ENCODE measurements around the gene MMP8.

MMP8 gene

GRCh38 chr11:102722821-102723220, 1.9 kb downstream of the MMP8 start:
- no peak for DNase-seq

GRCh38 chr11:102719620-102720277, 5.0 kb downstream of the MMP8 start:
- no peak for DNase-seq

GRCh38 chr11:102717280-102717679, 7.5 kb downstream of the MMP8 start:
- DNase-seq = no peak

- DNase-seq = no peak
These were observed 8.2 kb downstream of the MMP8 start for GRCh38 chr11:102716527-102716926.

DNA sequence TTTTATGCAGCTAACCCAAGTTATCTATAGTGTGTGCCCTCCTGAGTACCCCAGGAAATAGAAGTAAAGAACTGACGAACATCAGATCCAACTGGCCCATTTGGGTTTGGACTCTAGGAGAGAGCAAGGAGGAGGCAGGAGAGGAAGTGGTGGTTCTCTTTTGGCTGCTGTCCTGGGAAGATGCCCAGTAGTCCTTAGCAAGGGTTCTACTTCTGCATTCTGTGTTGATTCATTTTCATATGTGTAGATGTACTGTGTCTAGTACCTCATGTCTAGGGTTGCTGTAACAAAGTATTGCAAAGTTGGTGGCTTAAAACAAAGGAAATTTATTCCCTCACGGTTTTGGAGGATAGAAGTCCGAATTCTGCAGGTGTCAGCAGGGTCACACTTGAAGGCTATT, 12.6 kb downstream of the MMP8 start:
- DNase-seq = no peak

DNA sequence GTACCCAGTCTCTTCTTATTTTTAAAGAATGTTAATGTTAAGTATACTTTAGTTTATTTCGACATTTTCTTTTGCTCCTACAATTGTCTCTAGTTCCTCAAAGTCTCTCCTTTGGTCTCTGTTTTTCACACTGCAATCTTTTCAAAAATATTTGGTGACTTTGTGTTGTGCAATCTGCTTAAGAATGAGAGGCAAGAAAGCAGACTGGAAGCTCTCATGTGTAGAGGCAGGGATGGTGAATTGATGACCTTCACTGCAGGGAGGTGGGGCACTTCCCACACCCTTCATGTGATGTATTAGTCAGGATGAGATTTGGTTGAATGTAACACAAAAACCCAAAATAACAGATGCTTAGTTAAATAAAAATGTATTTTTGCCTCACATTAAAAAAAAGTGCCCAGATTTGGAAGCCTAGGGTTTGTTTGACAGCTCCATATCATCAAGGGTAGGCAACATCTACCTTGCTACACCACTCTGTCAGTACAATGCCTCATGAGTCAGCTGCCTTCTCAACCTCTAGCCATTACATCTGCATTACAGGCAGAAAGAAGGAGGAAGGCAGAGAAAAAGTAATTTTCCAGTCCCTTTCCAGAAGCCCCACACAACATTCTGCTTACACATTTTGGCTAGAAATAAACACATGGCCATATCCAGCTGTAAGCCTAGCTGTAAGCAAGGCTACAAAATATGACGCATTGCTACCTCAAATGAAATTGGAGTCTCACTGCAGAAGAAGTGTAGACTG, 15.4 kb downstream of the MMP8 start:
- no peak for DNase-seq

- no peak for DNase-seq
These were observed 16.1 kb downstream of the MMP8 start for GRCh38 chr11:102708654-102709053.

- DNase-seq = no peak
These were observed 19.1 kb downstream of the MMP8 start, which contains the start of gene MMP27 for GRCh38 chr11:102705626-102706025. TSS of gene MMP27 (minus strand) at chr11:102705769. CDS start at chr11:102705714, 55 bp downstream.

DNA sequence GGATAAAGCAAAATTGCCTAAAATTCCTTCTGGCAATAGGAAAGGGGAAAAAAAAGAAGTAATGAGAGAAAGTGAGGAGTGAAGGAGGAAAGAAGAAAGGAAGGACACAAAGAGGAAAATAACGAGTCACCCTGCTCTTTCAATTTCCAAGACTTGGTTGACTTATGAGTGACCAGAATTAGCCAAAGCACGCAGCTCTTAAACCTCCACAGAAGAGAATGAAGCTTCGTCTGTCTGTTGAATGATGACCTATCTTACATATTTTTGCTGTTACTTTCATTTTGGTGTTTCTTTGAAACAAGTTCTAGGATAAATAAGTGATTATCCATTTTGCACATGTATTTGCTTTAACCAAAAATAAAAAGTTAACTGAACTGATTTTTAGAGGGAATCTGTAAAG, 19.9 kb downstream of the MMP8 start:
- no peak for DNase-seq

DNA sequence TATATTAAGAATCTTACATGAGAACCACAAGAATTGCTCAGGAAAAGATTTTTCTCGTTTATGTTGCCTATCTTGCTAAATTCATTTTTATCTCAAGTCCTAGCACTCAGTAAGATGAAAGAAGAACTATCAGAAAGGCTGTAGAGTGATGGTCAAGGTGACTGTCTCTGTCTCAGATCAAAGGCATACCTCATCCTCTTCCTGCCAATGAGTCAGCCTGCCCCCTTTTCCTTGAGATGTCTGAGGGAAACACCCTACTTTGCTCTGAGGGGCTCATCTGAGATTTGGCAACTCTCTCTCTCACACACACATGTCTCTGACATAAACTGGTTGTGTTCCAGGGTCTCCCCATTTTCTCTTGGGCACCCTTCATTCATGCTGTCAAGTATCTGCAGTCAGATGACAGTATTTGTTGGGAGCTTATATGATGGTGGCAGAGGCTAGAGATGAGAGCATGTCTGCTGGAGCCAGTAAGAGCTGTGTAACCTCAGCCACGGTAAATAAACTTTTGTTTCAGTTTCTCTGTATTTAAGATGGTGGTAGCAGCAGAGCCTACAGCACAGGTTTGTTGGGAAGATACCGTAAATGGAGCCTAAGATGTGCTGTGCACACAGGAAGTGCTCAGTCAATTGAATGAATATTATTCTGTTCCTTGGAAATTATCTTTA, 20.8 kb downstream of the MMP8 start:
- no peak for DNase-seq

GRCh38 chr11:102695201-102695600, 29.6 kb downstream of the MMP8 start:
- no peak for DNase-seq

- DNase-seq = no peak
These were observed 39.0 kb downstream of the MMP8 start for GRCh38 chr11:102685754-102686153.

- DNase-seq = no peak
These were observed 39.4 kb downstream of the MMP8 start for GRCh38 chr11:102685338-102685737.

DNA sequence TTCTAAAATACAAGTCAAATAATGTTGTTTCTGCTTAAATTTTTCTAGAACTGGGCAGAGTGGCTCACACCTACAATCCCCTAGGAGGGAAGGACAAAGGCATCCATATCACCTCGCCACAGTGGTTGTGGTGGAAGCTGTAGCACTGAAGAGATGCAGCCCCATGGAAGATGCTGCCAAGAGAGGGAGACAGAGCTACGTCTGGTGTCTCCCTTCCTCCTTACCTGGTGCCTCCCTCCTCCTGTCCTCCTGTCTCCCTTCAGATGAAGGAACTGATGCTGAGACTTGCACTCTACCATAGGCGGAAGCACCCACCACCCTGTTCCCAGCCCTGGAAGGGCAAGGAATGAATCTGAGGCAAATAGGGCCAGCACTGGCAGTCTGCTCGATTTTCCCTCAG, 41.5 kb downstream of the MMP8 start:
- DNase-seq = no peak

- DNase-seq = no peak
These were observed 43.8 kb downstream of the MMP8 start for GRCh38 chr11:102680945-102681344.

DNA sequence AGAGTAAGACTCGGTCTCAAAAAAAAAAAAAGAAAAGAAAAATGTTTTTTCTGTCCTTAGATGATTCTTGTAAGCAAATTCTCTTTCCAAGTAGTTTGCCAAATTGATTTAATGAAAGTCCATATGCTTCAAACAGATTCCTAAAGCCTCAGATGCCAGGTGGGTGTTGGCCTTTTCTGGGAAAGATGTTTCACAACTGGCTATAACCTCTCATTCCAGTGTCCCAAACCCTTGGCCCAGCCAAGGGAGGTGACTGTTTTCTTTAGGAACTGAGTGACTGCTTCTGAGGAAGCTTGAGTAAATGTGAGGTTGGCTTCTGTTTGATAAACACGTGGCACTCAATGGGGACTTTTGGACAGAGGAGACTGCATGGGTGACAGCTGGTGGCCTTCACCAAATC, 46.7 kb downstream of the MMP8 start:
- DNase-seq = no peak

GRCh38 chr11:102676084-102676483, 48.7 kb downstream of the MMP8 start:
- DNase-seq = no peak

DNA sequence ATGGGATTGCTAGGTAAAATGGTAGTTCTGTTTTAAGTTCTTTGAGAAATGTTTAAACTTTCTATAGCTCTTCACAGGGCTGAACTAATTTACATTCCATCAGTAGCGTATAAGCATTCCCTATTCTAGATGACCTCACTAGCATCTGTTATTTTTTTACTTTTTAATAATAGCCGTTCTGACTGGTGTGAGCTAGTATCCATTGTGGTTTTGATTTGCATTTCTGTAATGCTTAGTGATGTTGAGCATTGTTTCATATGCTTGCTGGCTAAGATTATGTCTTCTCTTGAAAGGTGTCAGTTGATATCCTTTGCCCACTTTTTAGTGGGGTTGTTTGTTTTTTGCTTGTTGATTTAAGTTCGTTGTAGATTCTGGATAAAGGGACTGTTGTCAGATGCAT, 55.1 kb downstream of the MMP8 start:
- DNase-seq = no peak

DNA sequence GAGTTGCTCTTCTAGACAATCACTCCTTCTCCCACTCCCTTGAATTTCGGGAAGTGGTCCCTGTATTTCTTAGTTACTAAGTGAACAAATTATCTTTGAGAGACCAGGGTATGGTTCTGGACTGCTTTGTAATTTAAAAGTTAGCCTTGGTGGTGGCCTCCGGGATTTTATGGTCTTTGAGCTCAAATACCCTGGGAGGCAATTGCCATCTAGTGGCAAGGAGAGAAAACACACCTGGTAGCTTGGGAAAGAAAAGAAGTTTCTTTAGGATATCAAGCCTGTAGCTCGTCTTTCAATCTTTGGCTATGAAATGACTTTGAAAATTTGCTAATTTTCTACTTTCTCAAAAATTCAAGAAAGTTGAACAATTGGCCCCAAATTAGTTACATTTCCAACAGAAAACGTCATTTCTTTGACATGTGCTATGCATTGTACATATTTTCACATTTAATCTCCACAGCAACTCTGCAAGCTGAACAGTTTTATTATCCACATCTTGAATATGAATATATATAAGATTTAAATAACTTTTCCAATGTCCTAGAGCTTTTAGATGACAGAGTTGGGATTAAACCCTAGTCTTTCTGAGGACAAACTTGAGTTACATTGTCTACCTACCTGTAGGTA, 58.3 kb downstream of the MMP8 start:
- DNase-seq = peak in 1 of 5 experiments; percentile 38

DNA sequence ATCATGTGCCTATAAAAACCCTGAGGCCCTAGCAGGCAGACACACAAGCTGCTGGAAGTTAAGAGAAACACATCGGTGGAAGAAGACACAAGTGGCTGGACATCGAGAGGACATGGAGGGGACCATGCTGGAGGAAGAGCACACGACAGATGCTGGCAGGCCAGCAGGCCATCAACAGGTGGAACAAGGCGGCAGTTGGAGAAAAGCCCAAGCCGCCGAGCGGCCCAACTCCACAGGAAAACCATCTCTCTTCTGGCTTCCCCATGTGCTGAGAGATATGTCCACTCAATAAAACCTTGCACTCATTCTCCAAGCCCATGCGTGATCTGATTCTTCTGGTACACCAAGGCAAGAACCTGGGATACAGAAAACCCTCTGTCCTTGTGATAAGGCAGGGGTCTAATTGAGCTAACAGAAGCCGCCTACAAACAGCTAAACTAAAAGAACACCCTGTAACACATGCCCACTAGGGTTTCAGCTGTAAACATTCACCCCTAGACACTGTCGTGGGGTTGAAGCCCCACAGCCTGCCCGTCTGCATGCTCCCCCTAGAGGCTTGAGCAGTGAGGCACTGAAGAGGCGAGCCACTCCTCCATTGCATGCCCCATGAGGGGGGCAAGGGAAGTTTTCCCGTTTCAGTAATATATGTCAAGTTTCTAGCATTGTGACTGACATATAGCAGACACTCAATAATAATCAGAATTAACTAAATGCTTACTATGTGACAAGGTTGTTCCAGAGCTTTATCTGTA, 60.6 kb downstream of the MMP8 start:
- DNase-seq = peak in 1 of 5 experiments; percentile 13

GRCh38 chr11:102662607-102663006, 62.1 kb downstream of the MMP8 start:
- no peak for DNase-seq
